ENCODE data around the gene ADGRG6.
A peak's percentile ranks its signal among the peaks of the same experiment; 100 is the strongest.

Gene ADGRG6

DNA sequence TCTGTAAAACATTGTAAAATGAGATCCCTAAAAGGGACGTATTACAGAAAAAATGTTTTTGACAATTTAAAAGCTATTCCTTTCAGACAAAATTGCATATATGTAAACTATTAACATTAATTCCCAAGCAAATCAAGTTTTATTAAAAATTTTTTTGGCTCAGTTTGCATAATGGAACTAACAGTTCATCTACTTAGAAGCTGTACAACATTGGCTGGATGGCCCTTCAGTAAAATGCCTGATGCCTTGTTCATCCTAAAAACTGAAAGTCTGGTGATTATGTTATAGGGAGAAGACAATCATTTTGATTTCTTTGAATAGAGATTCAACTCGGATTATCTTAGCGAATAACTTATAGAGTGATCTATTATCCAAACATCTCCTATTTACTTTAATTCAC, 52.8 kb downstream of the ADGRG6 start:
- DNase-seq = no peak

GRCh38 chr6:142355520-142356174, 53.8 kb downstream of the ADGRG6 start:
- DNase-seq = no peak

GRCh38 chr6:142356201-142356883, 54.5 kb downstream of the ADGRG6 start:
- DNase-seq = no peak

- no peak for DNase-seq
These were observed 55.0 kb downstream of the ADGRG6 start for GRCh38 chr6:142356884-142357225.

DNA sequence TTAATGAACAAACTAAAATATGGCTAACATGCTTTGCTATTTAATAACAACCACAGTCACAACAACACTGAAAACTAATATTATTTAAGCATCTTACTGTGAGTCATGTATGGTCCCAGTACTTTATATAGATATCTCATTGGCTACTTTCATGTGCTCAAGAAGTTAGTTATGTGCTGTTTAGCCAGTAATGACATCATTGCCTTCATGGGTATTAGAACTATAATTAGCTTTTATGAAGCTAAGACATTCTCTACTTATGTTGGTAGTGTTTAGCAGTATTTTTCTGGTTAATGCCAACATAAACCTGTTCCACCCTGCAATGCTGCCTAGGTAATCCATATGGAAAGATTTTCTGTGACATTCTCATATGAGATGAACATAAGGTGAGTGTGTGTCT, 56.1 kb downstream of the ADGRG6 start:
- DNase-seq = no peak

DNA sequence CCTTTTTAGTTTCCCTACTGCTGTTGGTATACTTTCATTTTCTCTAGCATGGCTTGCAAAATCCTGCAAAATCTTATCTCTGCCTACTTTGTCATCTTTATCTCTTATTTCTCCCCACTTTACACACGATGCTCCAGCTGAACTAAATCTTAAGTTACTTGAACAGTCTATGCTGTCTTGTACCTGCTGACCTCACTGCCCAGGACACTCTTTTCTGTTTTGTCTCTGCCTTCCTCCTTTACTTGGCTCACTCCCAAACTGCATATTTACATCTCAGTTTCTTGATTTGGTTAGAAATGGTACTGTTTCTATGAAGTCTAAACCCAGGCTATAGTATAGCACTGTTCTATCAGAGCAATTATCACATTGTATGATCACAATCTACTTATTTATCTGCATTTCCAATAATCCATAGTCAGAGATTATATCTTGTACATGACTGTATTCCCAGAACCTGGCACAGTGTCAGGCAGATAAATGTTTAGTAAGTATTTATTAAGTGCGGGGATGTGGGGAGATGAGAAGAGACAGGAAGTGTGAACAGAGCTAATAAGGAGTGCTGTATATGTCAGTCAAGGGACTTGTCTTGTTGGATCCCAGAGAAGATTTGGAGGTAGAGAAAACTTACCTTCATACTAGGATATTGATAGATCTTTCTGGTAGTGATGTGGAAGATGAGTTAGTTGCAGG, 57.6 kb downstream of the ADGRG6 start:
- no peak for DNase-seq

DNA sequence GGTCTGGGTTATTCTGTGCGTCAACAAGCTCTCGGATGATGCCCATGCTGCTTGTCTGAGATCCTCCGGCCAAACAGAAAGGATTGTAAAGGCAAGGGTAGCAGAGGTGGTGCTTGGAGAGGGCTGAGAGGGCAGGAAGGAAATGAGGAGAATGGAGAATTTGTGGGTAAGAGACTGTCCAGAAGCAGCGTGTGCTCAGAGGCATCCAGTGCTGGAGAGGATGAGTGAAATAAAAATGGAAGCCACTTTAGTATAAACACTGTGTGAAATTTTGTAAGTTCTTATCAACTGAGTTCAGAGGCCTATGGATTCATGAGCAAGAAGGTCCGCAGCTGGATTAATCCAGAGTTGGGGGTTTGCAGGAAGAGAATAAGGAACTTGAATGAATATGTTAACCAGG, 59.5 kb downstream of the ADGRG6 start:
- no peak for DNase-seq

- DNase-seq = no peak
These were observed 60.3 kb downstream of the ADGRG6 start for GRCh38 chr6:142361779-142362750.

GRCh38 chr6:142367061-142367460, 65.3 kb downstream of the ADGRG6 start:
- DNase-seq = no peak

DNA sequence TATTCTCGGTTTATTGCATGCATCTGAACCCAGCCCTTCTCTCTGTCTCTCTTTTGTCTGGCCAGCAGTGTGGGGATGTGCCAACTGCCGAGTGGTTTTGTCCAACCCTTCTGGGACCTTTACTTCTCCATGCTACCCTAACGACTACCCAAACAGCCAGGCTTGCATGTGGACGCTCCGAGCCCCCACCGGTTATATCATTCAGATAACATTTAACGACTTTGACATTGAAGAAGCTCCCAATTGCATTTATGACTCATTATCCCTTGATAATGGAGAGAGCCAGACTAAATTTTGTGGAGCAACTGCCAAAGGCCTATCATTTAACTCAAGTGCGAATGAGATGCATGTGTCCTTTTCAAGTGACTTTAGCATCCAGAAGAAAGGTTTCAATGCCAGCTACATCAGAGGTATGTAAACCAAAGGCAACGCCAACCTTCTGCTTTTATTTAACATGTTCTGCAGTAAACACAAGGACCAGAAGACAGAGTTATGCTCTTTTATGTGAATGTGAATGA, 65.8 kb downstream of the ADGRG6 start:
- DNase-seq = no peak

- no peak for DNase-seq
These were observed 67.5 kb downstream of the ADGRG6 start for GRCh38 chr6:142369266-142369665.

DNA sequence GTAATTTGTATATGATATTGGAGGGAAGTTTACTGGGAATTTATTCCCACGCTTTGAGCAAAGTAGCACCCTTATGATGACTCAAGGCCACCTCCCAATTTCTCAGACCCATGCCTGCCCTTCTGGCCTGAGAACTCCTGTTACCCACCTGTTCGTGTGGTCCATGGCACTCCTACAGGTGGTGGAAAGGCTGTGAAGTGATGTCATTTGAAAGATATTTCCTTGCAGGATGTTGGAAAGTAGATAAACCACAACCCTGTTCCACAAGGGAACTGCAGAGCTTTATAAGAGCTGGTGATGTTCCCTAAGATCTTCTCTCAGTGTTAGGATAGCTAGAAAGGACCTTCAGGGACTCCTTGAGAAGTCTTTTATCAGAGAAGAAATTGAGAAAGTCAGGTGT, 70.5 kb downstream of the ADGRG6 start:
- no peak for DNase-seq

- no peak for DNase-seq
These were observed 71.7 kb downstream of the ADGRG6 start for GRCh38 chr6:142373268-142374090.

- DNase-seq = no peak
These were observed 72.4 kb downstream of the ADGRG6 start for GRCh38 chr6:142374091-142374770.

DNA sequence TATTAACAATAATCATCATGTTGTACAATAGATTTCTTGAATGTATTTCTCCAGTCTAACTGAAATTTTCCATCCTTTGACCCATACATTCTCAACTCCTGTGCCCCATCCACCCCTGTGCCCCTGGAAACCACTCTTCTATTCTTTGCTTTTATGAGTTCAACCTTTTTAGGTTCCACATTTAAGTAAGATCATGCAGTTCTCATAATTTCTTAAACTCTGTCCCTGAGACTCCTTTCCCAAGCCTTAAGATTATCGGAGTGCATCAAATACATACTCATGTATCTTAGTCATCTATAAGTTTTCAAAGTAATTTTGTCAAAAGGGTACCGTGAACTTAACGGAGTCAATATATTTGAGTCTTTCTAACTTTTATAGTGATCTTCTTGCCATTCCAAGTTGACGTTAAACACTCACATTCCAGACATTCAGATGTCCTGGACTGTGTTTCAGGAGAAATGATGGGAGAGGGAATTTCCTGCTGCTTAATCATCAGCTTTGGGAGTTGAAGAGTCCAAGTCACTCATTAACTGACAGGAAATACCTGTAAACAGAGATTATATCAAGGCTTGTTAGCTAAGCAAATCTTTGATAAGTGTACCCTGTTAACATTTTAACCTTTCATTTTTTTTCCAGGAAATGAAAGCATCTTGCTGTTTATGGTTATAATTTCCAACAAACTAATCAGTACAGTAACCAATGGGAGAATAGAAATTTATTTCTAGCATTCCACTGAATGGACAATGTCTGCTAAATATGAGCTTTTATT, 73.3 kb downstream of the ADGRG6 start:
- DNase-seq = no peak

GRCh38 chr6:142376115-142376514, 74.3 kb downstream of the ADGRG6 start:
- no peak for DNase-seq

DNA sequence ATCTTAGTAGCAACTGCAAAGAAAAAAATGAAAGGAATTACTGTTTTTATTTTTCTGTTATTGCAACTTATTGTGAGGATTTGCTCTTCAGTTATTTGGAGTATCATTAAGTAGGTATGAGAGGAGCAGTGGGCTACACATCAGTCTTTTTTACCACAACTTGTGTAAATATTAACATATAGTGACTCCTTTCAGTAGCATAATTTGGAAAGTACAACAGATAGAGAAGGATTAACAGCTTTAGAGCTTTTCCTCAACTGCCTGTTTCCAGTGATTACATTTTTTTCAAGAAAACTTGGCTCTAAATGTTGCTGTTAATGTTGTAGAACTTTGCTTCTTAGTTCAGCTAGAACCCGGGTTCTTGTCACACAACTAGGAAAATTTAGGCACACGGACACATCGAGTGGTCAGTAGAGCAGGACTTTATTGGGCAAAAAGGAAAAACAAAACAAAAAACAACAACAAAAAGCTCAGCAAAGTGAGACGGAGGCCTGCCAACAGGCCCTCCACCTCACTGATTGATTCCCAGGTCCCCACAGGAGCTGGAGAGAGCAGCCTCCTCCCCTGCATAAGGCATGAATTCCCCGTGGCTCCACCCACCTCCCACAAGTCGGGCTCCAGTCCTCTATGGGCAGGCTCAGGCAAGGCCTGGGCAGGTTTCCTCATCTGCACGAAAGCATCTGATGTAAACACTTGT, 75.1 kb downstream of the ADGRG6 start:
- DNase-seq = peak; percentile 15

GRCh38 chr6:142377497-142377848, 75.7 kb downstream of the ADGRG6 start:
- DNase-seq = no peak

DNA sequence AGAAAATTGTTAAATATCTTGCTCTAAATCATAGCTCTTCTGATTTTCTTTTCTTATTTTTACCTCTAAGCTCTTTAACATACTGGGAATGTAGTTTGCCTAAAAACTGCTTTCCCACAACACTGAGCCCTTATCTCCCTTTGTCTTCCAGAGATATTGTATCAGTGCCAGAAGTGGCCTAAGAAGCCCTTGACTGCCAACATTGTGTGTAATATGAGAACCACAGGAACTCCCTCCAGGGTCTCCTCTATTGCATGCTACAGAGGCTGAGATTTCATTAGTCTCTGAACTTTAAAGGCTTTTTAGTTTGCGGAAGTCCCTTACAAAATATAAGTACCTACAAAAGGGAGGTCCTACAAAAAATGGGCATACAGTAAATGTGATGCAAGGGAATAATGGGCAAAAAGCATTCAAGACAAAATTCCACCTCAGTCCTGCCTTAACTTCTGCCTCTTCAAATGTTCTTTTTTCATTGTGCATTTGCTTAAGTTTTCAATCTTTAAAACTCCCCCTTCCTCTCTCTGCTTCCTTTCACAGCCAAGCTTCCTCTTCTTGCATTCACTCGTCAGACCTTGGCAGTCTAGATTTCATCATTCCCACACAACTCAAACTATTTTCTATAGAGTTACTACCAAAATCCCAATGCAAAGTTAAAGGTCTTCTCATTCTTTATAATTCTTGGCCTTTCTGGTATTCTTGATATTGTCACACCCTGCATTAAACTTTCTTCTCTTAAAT, 76.5 kb downstream of the ADGRG6 start:
- DNase-seq = peak; percentile 3
